TTC549 (cell line): Measurements from ENCODE around the gene FKBP4.
"Not testable (repeated sequence)": the region's sequence is repeated elsewhere in the genome, so short reads cannot be mapped to it uniquely, and the experiment has no call there.

Experiments used
- FAIRE-seq: peaks from 2 replicates; lab custom pipeline; 2012; peaks lifted over from hg19 to GRCh38; lab: Jason Lieb, UNC

Gene FKBP4

GRCh38 chr12:2794736-2795289 is at the start of gene FKBP4:
FKBP4 (plus strand) TSS chr12:2794970; CDS start chr12:2795140, 170 bp downstream.
- no peak for FAIRE-seq

GRCh38 chr12:2745655-2746054 is 49.1 kb upstream of the FKBP4 start:
- FAIRE-seq: no peak

- FAIRE-seq: no peak
Observed at GRCh38 chr12:2749580-2749979, 45.2 kb upstream of the FKBP4 start.

- FAIRE-seq: no peak
Observed at GRCh38 chr12:2750185-2750584, 44.6 kb upstream of the FKBP4 start.

GRCh38 chr12:2751230-2751629 is 43.5 kb upstream of the FKBP4 start:
- no peak for FAIRE-seq

GRCh38 chr12:2751686-2752085 is 43.1 kb upstream of the FKBP4 start:
- no peak for FAIRE-seq

- no peak for FAIRE-seq
Observed at GRCh38 chr12:2752676-2753371, 41.9 kb upstream of the FKBP4 start.

- no peak for FAIRE-seq
Observed at GRCh38 chr12:2753536-2753935, 41.2 kb upstream of the FKBP4 start.

- FAIRE-seq: no peak
Observed at GRCh38 chr12:2754208-2754607, 40.6 kb upstream of the FKBP4 start.

- FAIRE-seq: no peak
Observed at GRCh38 chr12:2756756-2757155, 38.0 kb upstream of the FKBP4 start.

- FAIRE-seq: no peak
Observed at GRCh38 chr12:2759733-2760132, 35.0 kb upstream of the FKBP4 start.

- no peak for FAIRE-seq
Observed at GRCh38 chr12:2764398-2764797, 30.4 kb upstream of the FKBP4 start.

GRCh38 chr12:2765052-2765451 is 29.7 kb upstream of the FKBP4 start:
- no peak for FAIRE-seq

GRCh38 chr12:2765608-2766007 is 29.2 kb upstream of the FKBP4 start:
- FAIRE-seq: no peak

GRCh38 chr12:2768224-2768961 is 26.4 kb upstream of the FKBP4 start:
- no peak for FAIRE-seq

- no peak for FAIRE-seq
Observed at GRCh38 chr12:2769866-2770533, 24.8 kb upstream of the FKBP4 start.

- not testable (repeated sequence) for FAIRE-seq
Observed at GRCh38 chr12:2770544-2770943, 24.2 kb upstream of the FKBP4 start.

- FAIRE-seq: no peak
Observed at GRCh38 chr12:2772370-2772769, 22.4 kb upstream of the FKBP4 start.

GRCh38 chr12:2773199-2773875 is 21.4 kb upstream of the FKBP4 start:
- FAIRE-seq: no peak

GRCh38 chr12:2775431-2775830 is 19.3 kb upstream of the FKBP4 start:
- FAIRE-seq: no peak

GRCh38 chr12:2776129-2776806 is 18.5 kb upstream of the FKBP4 start:
- no peak for FAIRE-seq

GRCh38 chr12:2779281-2779680 is 15.5 kb upstream of the FKBP4 start:
- no peak for FAIRE-seq
